Measurements from ENCODE around the gene DNAH14. TPM values are rescaled to one million over a fixed set of nuclear protein-coding genes. Genes with fewer than 3 reads are reported as not detected.

Gene DNAH14
- total and polyA plus RNA-seq, 4 donors = 16.4 to 54.0 (median 33.9) TPM

GRCh38 chr1:225355863-225356262, 426.4 kb downstream of the DNAH14 start:
- DNase-seq (ENCODE audit: low read depth in 4 of 6, low spot score in 6 of 6) = no peak
- no peaks in the 10 kb centered on the region for H3K36me3 ChIP-seq (ENCODE audit: control insufficient read depth, insufficient read depth, low read length)
- H3K4me3 ChIP-seq (ENCODE audit: low read depth, low read length) = no peak overlapping the region
- H3K4me1 ChIP-seq (ENCODE audit: control insufficient read depth, insufficient read depth, low read length) = no peaks in the 10 kb centered on the region
- WGBS (ENCODE audit: insufficient coverage) = no CpG with 5 or more reads among the region's 1 CpG
- H3K9me3 ChIP-seq (ENCODE audit: control insufficient read depth, insufficient read depth, low read length) = no peaks in the 10 kb centered on the region
- no peak overlapping the region for H3K27ac ChIP-seq (ENCODE audit: low read depth, low read length)
- no peaks in the 10 kb centered on the region for H3K27me3 ChIP-seq (ENCODE audit: control insufficient read depth, insufficient read depth, low read length)

DNA sequence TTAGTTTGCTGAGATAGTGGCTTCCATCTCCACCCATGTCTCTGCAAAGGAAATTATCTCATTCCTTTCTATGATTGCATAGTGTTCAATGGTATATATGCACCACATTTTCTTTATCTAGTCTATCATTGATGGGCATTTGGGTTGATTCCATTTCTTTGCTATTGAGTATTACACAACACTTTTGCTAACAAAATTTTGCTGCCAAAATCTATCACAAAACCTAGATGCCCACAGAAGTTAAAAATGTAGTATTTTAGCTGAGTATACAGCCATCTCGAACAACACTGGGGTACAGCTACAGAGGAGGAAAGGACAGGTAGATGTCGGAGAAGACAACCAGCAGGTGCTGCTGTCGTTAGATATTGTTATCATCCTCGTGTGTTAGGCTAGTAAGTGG, 430.6 kb downstream of the DNAH14 start:
- no CpG with 5 or more reads among the region's 4 CpGs for WGBS (ENCODE audit: insufficient coverage)
- no peaks in the 10 kb centered on the region for H3K9me3 ChIP-seq (ENCODE audit: control insufficient read depth, insufficient read depth, low read length)
- no peaks in the 10 kb centered on the region for H3K27me3 ChIP-seq (ENCODE audit: control insufficient read depth, insufficient read depth, low read length)
- H3K4me1 ChIP-seq (ENCODE audit: control insufficient read depth, insufficient read depth, low read length) = no peaks in the 10 kb centered on the region
- DNase-seq (ENCODE audit: low read depth in 4 of 6, low spot score in 6 of 6) = no peak
- H3K36me3 ChIP-seq (ENCODE audit: control insufficient read depth, insufficient read depth, low read length) = no peaks in the 10 kb centered on the region
- H3K4me3 ChIP-seq (ENCODE audit: low read depth, low read length) = no peak overlapping the region
- no peak overlapping the region for H3K27ac ChIP-seq (ENCODE audit: low read depth, low read length)

GRCh38 chr1:225361176-225361575, 431.7 kb downstream of the DNAH14 start:
- Histone ChIP-seq H3K4me1 (ENCODE audit: control insufficient read depth, insufficient read depth, low read length) (no peaks in the 10 kb centered on the region), H3K36me3 (ENCODE audit: control insufficient read depth, insufficient read depth, low read length) (no peaks in the 10 kb centered on the region), H3K9me3 (ENCODE audit: control insufficient read depth, insufficient read depth, low read length) (no peaks in the 10 kb centered on the region), H3K27me3 (ENCODE audit: control insufficient read depth, insufficient read depth, low read length) (no peaks in the 10 kb centered on the region), H3K4me3 (ENCODE audit: low read depth, low read length) (no peak overlapping the region), H3K27ac (ENCODE audit: low read depth, low read length) (no peak overlapping the region)
- no CpG with 5 or more reads among the region's 1 CpG for WGBS (ENCODE audit: insufficient coverage)
- peak in 1 of 6 donors; percentile 31 for DNase-seq (ENCODE audit: low read depth in 4 of 6, low spot score in 6 of 6)

- Histone ChIP-seq H3K27ac (ENCODE audit: low read depth, low read length) (no peak overlapping the region), H3K36me3 (ENCODE audit: control insufficient read depth, insufficient read depth, low read length) (no peaks in the 10 kb centered on the region), H3K27me3 (ENCODE audit: control insufficient read depth, insufficient read depth, low read length) (no peaks in the 10 kb centered on the region), H3K9me3 (ENCODE audit: control insufficient read depth, insufficient read depth, low read length) (no peaks in the 10 kb centered on the region), H3K4me1 (ENCODE audit: control insufficient read depth, insufficient read depth, low read length) (no peaks in the 10 kb centered on the region), H3K4me3 (ENCODE audit: low read depth, low read length) (no peak overlapping the region)
- no peak for DNase-seq (ENCODE audit: low read depth in 4 of 6, low spot score in 6 of 6)
Measured at GRCh38 chr1:225362805-225363204, 433.3 kb downstream of the DNAH14 start.

DNA sequence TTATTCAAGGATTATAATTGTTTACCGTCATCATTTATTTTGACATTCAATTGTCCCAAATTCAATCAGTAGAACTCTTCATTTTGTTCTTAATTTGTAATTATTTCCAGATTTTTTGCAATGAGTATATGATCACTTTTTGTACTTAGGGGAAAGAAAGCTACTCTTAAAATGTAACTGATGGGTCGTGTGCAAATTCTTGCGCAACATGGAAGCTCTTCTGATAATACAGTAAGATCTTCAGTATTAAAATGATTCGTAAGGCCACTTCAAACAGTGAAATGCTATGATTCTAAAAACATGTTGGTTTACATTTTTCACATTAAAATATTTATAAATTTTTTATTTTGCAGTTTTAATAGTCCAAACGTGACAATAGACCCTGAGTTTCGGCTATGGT, 435.0 kb downstream of the DNAH14 start:
- Histone ChIP-seq H3K4me3 (ENCODE audit: low read depth, low read length) (no peak overlapping the region), H3K27me3 (ENCODE audit: control insufficient read depth, insufficient read depth, low read length) (no peaks in the 10 kb centered on the region), H3K27ac (ENCODE audit: low read depth, low read length) (no peak overlapping the region), H3K36me3 (ENCODE audit: control insufficient read depth, insufficient read depth, low read length) (no peaks in the 10 kb centered on the region), H3K9me3 (ENCODE audit: control insufficient read depth, insufficient read depth, low read length) (no peaks in the 10 kb centered on the region), H3K4me1 (ENCODE audit: control insufficient read depth, insufficient read depth, low read length) (no peaks in the 10 kb centered on the region)
- no peak for DNase-seq (ENCODE audit: low read depth in 4 of 6, low spot score in 6 of 6)
- no CpG with 5 or more reads among the region's 6 CpGs for WGBS (ENCODE audit: insufficient coverage)

DNA sequence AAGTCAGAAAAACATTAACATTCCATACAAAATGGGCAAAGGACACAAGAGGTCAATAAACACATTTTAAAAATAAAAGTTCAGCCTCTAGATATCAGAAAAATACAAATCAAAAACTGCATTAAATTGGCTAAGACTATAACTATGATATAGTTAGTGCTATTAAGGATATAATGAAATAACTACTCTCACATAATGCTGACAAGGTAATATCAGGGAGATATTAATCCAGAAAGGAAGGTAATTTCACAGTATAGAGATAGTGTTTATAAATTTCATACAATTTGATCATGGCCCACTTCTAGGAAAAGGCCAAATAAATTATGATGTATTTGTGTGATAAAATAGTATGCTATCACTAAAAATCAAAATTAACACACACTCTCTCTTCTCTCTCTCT, 436.5 kb downstream of the DNAH14 start:
- Histone ChIP-seq H3K4me3 (ENCODE audit: low read depth, low read length) (no peak overlapping the region), H3K27me3 (ENCODE audit: control insufficient read depth, insufficient read depth, low read length) (no peaks in the 10 kb centered on the region), H3K4me1 (ENCODE audit: control insufficient read depth, insufficient read depth, low read length) (no peaks in the 10 kb centered on the region), H3K27ac (ENCODE audit: low read depth, low read length) (no peak overlapping the region), H3K9me3 (ENCODE audit: control insufficient read depth, insufficient read depth, low read length) (no peaks in the 10 kb centered on the region), H3K36me3 (ENCODE audit: control insufficient read depth, insufficient read depth, low read length) (no peaks in the 10 kb centered on the region)
- no peak for DNase-seq (ENCODE audit: low read depth in 4 of 6, low spot score in 6 of 6)

DNA sequence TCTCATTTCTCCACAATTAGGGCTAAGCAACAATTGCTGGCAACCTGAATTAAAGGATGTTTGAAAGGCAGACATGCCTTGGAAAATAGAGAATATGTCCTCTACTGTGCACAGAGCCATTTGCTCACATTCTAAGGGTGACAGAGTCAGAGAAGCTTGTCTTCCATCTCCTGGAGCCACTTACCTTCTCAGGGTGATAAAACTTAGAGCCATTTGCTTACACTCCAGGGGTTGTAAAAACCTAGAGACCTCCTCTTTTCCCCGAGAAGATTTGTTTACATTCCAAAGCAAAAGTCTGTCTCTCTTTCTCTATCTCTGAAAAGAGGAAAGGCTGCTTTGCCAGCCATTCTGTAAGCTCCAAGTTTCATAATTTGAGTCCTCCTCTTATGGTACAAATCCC, 437.1 kb downstream of the DNAH14 start:
- DNase-seq (ENCODE audit: low read depth in 4 of 6, low spot score in 6 of 6) = no peak
- no peak overlapping the region for H3K27ac ChIP-seq (ENCODE audit: low read depth, low read length)
- no peaks in the 10 kb centered on the region for H3K9me3 ChIP-seq (ENCODE audit: control insufficient read depth, insufficient read depth, low read length)
- H3K4me3 ChIP-seq (ENCODE audit: low read depth, low read length) = no peak overlapping the region
- H3K27me3 ChIP-seq (ENCODE audit: control insufficient read depth, insufficient read depth, low read length) = no peaks in the 10 kb centered on the region
- WGBS (ENCODE audit: insufficient coverage) = 23% methylated on average over 1 of the region's 1 CpG
- H3K4me1 ChIP-seq (ENCODE audit: control insufficient read depth, insufficient read depth, low read length) = no peaks in the 10 kb centered on the region
- H3K36me3 ChIP-seq (ENCODE audit: control insufficient read depth, insufficient read depth, low read length) = no peaks in the 10 kb centered on the region

DNA sequence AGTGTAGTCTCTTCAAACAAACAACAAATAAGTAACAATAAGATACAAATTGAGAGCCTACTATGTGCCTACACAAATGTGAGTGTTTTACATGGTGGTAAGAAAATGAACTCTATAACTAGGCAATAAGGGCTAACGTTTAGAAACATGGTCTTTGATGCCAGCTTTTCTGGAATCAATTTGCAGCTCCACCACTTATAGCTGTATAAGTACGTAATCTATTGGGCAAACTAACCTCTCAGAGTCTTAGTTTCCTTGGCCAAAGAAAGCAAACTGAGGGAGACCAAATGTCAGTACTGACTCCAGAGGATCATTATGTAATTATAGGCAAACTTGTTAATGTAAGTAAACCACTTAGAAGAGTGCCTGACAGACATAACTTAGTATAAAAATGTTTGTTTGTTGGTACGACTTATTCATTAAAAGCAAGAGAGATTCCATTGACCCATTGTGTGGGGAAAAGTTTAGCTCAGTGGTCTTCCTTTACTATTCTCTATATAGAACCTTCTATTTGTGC, 438.6 kb downstream of the DNAH14 start:
- Histone ChIP-seq H3K4me1 (ENCODE audit: control insufficient read depth, insufficient read depth, low read length) (no peaks in the 10 kb centered on the region), H3K4me3 (ENCODE audit: low read depth, low read length) (no peak overlapping the region), H3K27me3 (ENCODE audit: control insufficient read depth, insufficient read depth, low read length) (no peaks in the 10 kb centered on the region), H3K9me3 (ENCODE audit: control insufficient read depth, insufficient read depth, low read length) (no peaks in the 10 kb centered on the region), H3K27ac (ENCODE audit: low read depth, low read length) (no peak overlapping the region), H3K36me3 (ENCODE audit: control insufficient read depth, insufficient read depth, low read length) (no peaks in the 10 kb centered on the region)
- DNase-seq (ENCODE audit: low read depth in 4 of 6, low spot score in 6 of 6) = no peak
- WGBS (ENCODE audit: insufficient coverage) = 100% methylated on average over 1 of the region's 3 CpGs

GRCh38 chr1:225371366-225372010, 442.0 kb downstream of the DNAH14 start:
- no peak overlapping the region for H3K27ac ChIP-seq (ENCODE audit: low read depth, low read length)
- H3K9me3 ChIP-seq (ENCODE audit: control insufficient read depth, insufficient read depth, low read length) = no peaks in the 10 kb centered on the region
- DNase-seq (ENCODE audit: low read depth in 4 of 6, low spot score in 6 of 6) = no peak
- H3K4me1 ChIP-seq (ENCODE audit: control insufficient read depth, insufficient read depth, low read length) = no peaks in the 10 kb centered on the region
- no peak overlapping the region for H3K4me3 ChIP-seq (ENCODE audit: low read depth, low read length)
- no peaks in the 10 kb centered on the region for H3K27me3 ChIP-seq (ENCODE audit: control insufficient read depth, insufficient read depth, low read length)
- no peaks in the 10 kb centered on the region for H3K36me3 ChIP-seq (ENCODE audit: control insufficient read depth, insufficient read depth, low read length)
- no CpG with 5 or more reads among the region's 3 CpGs for WGBS (ENCODE audit: insufficient coverage)

- Histone ChIP-seq H3K4me3 (ENCODE audit: low read depth, low read length) (no peak overlapping the region), H3K27ac (ENCODE audit: low read depth, low read length) (no peak overlapping the region), H3K36me3 (ENCODE audit: control insufficient read depth, insufficient read depth, low read length) (no peaks in the 10 kb centered on the region), H3K4me1 (ENCODE audit: control insufficient read depth, insufficient read depth, low read length) (no peaks in the 10 kb centered on the region), H3K27me3 (ENCODE audit: control insufficient read depth, insufficient read depth, low read length) (no peaks in the 10 kb centered on the region), H3K9me3 (ENCODE audit: control insufficient read depth, insufficient read depth, low read length) (no peaks in the 10 kb centered on the region)
- DNase-seq (ENCODE audit: low read depth in 4 of 6, low spot score in 6 of 6) = no peak
- 86% methylated on average over 21 of the region's 21 CpGs for WGBS (ENCODE audit: insufficient coverage)
Measured at GRCh38 chr1:225373155-225373554, 443.7 kb downstream of the DNAH14 start.

Measured in spinal cord (tissue), 10 donors.